Neural cell (in vitro differentiated cells): ENCODE data around the gene P3H2.

Source experiments
- CTCF ChIP-seq: fragments of 450-650 bp; IDR thresholded peaks from 2 replicates; pipeline ENCODE4 v1.5.1; 2014; ENCODE audit warnings: antibody characterized with exemption, mild to moderate bottlenecking, moderate library complexity; ENCODE audit not compliant: poor library complexity, severe bottlenecking
- POLR2AphosphoS5 ChIP-seq: IDR thresholded peaks from 2 replicates; pipeline ENCODE4 v1.6.1; 2012

- no peak for TF ChIP-seq CTCF
- TF ChIP-seq POLR2AphosphoS5, result no peak
Observed at GRCh38 chr3:189988322-189988721, 132.4 kb downstream of the P3H2 start.
